HG03175 (cell line): ENCODE results near the gene ATP13A4.
"Not testable (repeated sequence)": the region's sequence is repeated elsewhere in the genome, so short reads cannot be mapped to it uniquely, and the experiment has no call there.

Experiments
- ATAC-seq: cut with Tn5 transposase; IDR thresholded peaks from one replicate; pipeline ENCODE4 v1.9.1; 2021; ENCODE audit warnings: mild to moderate bottlenecking, moderate library complexity; ENCODE audit not compliant: unreplicated experiment

Gene ATP13A4

DNA sequence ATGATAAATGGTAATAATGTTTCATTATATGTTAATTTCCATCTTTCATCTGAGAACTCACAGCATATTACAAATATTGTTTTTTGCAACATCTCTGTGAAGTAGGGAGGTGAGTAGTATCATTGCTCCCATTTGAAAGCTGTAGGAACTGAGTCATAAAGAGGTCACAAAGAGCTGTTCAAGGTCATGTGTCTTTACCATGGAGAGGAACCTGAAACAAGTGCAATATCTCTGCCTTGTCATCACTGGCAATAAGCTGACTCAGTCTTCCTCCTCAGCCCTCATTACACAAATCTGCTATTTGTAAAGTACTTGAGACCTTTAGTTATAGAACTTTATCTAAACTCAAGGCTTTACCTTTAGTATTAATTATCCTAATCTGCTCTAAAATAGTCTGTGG lies 4.4 kb upstream of the ATP13A4 start:
- ATAC-seq, result no peak

DNA sequence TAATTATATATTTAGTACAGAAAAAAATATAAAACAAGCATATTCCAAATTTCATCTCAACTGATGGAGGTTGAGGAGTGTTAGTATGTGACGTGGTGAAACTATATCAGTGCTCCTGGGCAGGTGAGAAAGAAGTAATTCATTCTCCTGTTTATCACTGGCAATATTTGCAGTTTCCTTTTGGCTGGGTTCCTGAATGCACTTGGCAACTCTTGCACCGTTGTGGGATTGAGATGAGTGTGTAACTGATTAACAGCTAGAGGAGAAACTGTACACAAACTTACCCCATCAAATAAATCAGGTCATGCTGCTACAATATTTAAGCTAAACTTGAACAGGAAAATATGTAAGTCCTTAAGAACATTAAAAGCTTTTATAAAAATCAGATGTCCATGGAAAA lies 2.1 kb upstream of the ATP13A4 start:
- ATAC-seq, result no peak

DNA sequence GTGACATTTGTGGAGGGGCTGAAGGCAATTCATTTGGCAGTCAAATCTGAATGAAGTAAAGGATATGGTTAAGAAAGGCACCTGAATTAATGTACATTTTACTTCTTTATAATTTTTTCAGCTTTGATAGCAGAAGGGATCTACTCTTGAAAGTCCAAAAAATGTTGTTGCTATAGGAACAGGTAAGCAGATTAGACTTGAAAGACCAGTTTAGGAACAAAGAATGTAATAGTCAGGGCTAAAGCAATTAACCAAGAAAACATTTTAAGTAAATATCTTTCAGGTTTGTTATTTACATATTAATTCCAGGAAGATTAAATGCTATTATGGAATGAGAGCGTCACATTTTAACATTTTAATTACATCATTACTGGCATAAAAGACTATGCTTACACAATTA lies 1.1 kb downstream of the ATP13A4 start:
- no peak for ATAC-seq

DNA sequence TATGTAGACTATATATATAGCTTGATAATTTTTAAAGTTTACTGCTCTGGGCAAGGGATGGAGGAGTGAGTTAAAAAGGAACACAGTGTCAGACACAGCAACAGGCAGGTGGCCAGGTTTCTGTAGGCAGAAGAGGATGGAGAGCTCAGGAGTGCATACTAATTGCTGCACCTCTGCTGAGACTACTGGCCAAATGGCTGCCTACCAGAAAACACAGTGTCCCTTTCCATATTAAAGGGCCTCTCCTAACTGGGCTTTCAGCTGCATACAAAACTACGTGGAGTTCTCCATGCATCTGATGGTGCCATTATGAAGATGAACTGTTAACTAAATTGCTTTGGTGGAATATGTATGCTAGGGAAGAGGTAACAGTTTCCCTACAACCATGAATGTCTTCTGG lies 1.8 kb downstream of the ATP13A4 start:
- ATAC-seq, result no peak

DNA sequence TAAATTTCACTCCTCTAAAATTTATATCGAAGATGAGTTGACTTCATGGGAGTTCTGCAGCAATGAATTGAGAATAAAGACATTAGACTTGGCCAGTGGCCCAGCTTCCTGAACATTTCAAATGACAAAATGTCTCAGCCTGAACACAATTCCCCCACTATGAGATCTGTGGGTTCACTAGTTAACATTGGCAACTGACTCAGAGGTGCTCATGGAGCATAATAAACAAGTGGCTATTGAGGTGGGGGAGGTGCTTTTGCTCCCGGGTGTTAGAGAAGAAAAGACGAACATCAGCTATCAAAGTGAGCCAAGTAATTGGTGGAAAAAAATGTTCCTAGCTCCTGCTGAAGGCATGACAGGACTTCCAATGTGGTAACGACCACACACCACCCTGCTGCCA lies 6.3 kb downstream of the ATP13A4 start:
- ATAC-seq, result no peak

DNA sequence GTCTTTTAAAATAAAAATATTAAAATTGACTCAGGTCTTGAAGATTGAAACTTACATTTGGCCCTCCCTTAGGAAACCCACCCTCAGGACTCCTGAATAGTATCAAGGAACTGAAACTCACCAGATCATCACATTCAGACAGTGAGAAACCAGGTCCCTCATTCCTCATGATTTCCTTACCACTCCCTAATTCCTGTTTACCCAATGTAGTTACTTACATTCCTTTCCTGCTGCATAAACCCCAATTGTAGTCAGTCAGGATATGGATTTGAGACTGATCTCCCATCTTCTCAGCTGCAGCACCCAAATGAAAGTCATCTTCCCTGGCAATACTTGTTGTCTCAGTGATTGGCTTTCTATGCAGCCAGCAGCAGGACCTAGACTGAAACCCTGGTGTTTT lies 8.6 kb downstream of the ATP13A4 start:
- no peak for ATAC-seq

DNA sequence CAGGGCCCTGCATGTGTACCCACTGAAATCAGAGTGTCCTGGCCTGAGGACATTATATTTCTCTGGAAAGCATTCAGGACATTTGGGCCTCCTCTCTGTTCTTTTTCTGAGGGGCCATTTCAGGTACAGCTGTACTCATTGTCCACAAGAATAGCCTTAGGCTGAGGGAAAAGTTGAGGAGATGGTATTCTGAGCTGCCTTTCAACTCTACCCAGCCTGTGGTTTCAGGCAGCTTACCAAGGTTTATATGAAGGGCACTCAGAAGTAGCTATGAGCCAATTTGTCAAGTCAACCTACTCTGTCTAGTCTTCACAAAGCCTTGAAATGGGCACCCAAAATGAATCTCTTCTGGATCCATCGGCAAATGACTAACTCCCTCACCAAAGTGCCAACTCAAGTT lies 9.4 kb downstream of the ATP13A4 start:
- ATAC-seq, result no peak

DNA sequence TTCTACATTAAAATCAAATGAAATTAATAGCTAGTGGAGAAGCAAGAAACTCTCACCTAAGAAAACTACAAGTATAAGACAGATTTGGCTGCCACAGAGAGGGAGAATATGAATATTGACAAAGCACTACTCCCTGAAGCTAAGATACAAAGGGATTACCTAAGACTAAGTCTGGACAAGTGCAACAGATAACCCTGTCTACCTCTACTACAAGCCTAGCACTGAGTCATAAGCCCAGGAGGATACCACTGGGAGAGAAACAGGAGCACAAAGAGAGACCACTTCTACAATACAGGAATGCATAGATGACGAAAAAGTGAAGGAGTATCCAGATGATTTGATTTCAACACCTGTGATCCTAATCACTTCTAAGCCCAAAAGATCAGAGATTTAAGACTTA lies 10.4 kb downstream of the ATP13A4 start:
- ATAC-seq, result no peak

DNA sequence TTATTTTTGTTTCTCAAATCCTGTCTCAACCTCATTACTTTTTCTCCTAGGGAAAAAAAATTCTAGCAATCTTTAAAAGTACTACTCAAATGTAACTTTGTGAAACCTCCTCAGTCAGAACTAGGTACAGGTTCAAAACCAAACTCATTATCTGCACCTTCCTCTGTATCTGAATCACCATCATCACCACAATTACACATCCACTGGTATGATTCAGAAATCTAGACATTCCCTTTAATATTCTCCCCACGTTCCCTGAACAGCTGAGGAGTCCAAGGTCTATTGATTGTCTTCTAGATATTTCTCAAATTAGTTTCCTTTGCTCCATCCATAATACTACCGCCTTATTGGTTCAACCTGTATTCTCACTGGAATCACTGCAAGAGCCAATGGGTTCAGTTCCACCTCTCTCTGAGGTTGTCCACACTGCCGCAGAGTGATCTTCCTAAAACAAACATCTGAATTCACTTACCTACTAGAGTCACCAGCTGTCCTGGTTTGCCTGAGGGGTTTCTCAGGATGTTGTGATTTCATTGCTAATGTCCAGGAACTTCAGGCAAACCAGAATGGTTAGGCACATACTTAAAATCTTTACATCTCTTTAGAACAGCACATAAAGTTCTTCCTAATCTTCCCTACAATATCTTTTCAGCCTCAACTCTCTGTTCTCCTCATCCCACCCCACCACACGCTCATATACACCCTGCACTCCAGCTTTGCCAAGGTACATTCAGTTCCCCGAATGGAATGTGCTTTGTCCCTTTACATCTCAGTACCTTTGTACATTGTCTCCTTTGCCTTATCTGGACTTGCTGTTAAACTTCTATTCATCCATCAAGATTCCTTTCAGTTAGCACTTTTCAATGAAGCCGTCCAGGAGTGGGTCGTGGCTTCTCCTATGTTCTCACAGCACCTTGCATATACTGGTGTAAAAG lies 24.2 kb downstream of the ATP13A4 start:
- no peak for ATAC-seq

DNA sequence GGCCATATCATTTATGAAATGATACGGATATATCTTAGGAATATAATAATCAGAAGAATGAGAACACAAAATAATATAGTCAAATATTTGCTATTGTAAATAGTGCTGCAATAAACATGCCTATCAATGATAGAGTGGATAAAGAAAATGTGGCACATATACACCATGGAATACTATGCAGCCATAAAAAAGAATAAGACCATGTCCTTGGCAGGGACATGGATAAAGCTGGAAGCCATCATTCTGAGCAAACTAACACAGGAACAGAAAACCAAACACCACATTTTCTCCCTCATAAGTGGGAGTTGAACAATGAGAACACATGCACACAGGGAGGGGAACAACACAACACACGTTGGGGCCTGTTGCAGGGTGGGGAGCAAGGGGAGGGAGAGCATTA lies 28.6 kb downstream of the ATP13A4 start:
- ATAC-seq, result not testable (repeated sequence)

DNA sequence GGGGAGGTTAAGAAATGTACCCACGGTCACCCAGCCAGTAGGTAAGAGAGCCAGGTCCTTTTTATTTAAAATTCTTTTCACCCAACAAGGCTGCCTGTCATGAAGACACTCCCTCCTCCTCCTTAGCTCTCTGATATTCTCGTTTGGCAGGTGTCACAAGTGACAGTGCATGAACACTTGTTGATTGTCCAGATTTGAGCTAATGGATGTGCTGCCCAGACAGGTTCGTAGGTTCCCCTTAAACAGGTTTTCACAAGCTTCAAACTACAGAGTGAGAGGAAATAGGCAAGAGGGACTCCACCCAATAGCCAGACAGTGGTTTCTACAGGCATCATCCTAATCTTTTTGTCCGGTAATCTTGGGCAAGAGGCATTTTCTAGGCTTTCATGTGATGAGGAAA lies 32.2 kb downstream of the ATP13A4 start:
- no peak for ATAC-seq

DNA sequence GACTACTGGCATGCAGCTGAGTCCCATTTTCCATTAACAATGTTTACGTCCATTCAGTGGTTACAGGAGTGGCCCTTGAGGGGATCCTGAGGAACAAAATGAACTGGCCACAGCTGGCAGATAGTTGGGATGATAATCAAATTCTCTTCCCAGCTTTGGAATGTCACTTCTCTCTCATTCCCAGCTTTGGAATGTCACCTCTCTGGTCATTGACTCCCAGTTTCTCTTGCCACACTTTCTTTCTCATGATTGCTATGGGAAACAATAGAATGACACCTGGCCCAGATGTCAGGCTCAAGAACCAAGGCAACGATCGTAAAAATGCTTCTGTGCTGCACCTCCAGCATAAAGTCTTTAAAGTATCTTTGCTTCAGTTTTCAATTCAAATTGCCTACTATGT lies 34.0 kb downstream of the ATP13A4 start:
- no peak for ATAC-seq

DNA sequence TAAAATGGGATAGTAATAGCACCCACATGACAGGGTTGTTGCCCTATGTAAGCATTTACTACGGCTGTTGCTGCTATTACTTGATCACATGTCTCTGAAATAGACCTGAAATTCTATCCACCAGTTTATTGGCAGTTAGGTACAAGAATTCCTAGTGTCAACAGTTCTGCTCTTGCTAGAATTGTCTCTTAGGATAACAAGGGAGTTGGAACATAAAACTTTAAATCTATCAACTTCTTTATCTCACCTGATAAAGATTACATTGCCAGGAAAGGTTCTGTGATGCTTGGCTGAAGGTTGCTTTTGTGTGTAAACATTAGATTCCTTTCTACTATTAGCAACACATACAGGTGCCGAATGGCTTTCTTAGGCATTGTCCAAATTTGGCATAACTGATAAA lies 38.7 kb downstream of the ATP13A4 start:
- ATAC-seq, result no peak

DNA sequence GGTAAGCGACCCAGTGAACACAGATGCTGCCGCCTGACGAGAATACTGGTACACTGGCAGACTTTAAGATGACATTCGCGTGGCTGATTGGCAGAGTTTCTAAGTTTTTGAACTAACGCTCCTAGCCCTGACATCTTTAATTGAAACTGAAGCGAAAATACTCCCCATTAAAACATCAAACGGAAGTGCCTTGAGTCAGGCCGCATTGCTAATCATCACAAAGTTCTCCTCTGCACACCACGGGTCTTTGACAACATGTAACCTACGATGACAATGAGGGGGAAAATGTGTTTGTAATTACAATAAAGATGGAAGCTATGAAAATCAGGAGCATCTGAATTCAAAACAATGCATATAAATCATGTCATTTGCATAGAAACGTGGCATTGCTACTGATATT lies 44.5 kb downstream of the ATP13A4 start:
- no peak for ATAC-seq

DNA sequence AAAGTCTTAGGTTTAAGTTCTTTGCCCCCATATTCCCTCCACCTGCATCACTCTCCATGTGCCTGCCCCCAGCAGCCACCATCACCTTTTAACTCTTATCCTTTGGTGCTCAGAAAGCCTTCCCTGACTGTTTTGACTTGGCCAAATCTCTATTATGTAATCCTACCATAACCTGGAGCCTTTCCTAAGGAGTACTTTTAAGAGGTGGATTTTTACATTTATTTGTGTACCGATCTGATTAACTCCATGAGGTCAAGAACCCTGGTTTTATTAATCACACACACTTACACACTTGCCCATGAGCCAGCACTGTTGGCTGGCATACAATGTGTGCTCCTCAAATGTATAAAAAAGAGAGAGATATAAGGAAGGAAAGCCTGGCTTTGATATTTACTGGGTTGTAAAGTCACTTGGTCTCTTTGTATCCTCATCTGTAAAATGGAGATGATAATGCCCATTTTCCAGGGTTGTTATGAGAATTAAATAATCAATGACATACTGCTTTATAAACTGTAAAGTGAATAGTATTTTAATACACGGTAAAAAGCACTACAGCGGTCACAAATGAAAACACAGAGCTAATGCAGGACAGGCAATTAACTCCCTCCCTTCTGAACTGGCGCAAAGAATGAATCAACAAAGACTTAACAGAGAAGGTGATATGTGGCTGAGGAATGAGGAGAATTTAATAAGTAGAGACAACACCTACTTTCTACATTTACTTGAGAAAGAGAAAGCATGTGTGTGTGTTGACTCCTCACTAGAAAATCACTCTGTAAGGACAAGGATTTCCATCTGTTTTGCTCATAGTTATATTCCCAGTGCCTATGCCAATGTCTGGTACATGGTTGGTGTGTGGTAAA lies 45.4 kb downstream of the ATP13A4 start:
- ATAC-seq, result no peak

DNA sequence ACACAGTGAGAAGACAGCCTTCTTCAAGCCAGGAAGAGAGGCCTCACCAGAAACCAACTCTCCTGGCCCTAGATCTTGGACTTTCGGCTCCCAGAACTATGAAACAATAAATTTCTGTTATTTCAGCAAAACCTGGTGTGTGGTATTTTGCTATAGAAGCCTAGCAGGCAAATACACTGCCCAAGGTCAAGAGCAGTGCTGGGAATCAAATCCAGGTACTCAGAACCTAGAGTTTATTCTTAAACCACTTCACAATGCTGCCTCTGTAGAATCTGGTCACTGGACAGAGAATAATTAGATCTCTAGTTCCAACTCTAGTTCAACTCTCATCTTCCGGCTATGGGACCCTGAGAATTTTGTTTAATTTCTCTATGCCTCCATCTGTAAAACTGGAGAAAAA lies 46.6 kb downstream of the ATP13A4 start:
- no peak for ATAC-seq

DNA sequence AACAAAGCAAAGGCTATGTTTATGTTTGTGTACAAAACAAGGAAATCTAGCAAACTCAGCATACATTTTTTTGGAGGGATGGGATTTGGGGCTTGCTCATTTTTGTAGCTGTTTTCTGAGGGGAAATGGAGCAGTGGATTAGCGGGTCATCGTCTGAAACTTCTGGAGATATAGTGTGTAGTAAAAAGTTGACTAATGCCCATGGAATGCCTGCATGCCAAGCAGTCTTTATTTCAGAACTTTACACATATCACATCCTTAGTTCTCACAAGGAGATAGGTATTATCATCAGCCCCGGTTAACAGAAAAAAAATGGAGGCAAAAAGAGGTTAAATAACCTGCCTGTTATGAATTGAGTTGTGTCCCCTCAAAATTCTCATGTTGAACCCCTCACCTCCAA lies 47.1 kb downstream of the ATP13A4 start:
- no peak for ATAC-seq

DNA sequence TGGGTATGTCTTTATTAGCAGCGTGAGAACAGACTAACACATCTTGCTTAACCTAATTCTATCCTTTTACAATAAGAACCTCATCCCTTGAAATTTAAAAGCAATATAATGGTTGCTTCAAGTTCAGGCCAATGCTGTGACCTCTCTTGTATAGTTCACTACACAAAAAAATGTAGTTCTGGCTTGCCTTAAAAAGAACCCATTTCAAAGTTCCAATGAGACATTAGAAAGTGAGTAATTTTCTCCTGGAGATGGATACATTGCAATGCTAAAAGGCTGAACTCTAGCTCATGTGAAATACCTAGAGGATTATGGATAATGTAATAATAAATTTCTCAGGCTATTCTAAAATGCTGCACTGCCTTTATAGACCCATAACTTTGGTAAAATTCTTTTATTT lies 47.8 kb downstream of the ATP13A4 start:
- no peak for ATAC-seq

DNA sequence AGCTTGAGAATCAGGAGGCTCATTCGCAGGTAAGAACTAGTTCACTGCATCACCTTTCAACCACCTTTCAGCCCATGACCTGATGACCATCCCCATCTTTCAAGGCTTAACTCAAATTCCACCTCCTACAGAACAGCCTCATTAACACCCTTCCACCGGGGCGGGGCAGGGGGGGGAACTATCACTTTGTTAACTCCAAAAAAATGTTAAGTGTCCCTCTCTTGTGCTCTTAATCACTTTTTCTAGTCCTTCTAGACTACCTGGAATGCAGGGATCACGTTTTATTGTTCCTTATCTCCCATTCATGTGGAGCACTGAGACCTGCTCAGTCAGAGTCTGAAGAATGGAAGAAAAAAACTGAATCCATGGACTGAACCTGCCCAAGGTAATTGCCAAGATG lies 51.8 kb downstream of the ATP13A4 start:
- no peak for ATAC-seq

DNA sequence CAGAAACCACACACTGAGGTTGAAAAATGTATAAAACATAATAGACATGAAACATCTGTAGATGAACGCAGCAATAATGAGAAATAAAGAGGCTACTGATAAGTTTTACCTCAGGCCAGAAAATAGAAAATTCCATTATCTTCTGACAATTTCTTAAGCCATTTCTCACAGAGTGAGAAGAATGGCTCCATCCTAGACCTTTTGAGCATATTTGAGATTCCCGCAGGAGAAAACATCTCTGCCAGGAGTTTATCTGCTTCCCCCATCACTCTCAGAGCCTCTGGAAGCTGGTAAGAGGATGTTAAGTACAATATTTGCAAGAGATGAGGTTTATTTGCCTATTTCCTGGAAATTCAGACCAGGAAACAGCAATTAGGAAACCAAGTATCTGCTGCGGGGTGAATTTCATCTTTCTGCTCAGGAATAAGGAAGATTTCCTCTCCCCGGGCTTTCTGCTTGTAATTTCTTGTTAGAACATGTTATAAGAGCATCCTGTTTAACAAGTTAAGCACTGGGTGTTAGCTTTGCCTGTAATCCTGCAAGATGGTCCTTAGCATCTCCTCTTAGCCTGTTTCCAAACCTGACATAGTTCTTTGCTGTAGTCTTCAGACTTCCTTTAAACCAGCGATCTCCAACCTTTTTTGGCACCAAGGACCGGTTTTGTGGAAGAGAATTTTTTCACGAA lies 54.8 kb downstream of the ATP13A4 start:
- ATAC-seq, result no peak

DNA sequence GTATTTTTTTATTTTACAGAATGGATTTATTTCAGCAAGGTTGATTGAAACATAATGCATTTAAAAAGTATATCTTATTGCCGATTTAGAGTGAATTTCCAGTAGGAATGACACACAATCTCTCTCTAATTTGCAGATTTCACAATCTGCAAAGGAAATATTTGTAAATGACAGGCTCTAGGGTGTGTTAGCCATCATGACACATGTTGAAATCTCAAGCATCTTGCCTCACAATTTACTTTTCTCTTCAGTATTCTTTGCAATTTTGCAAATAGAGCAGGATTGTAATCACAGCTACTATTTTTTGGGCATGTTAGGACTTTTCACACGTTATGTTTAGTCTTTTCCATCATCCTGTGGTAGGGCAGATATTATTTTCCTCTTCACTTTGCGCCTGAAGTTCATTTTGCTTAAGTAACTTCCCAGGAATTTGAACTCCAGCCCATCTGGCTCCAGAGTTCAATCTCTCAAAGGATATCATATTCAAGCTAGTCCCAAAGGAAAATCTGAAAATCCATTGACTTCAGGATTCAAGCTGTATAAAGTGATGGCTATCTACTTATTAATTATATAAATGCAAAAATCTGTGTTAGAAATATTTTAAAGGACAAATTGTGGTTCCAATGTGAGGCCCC lies 55.4 kb downstream of the ATP13A4 start:
- no peak for ATAC-seq
